HG03060 (cell line): ENCODE measurements around the gene MYO19.
"Not testable (repeated sequence)": the region's sequence is repeated elsewhere in the genome, so short reads cannot be mapped to it uniquely, and the experiment has no call there.

Experiments used
- ATAC-seq: cut with Tn5 transposase; IDR thresholded peaks from one replicate; pipeline ENCODE4 v1.9.1; 2021; ENCODE audit warnings: low read depth, moderate number of reproducible peaks; ENCODE audit not compliant: unreplicated experiment

Gene MYO19

GRCh38 chr17:36468903-36469635 lies 65.6 kb downstream of the MYO19 start:
- ATAC-seq, result no peak

- no peak for ATAC-seq
Measured at GRCh38 chr17:36464765-36465088, 69.9 kb downstream of the MYO19 start.

GRCh38 chr17:36463916-36464764 lies 70.5 kb downstream of the MYO19 start:
- no peak for ATAC-seq

GRCh38 chr17:36461330-36462110 lies 73.1 kb downstream of the MYO19 start:
- ATAC-seq, result no peak

GRCh38 chr17:36460265-36460937 lies 74.3 kb downstream of the MYO19 start:
- no peak for ATAC-seq

- no peak for ATAC-seq
Measured at GRCh38 chr17:36459601-36460000, 75.1 kb downstream of the MYO19 start.

GRCh38 chr17:36459045-36459444 lies 75.6 kb downstream of the MYO19 start:
- no peak for ATAC-seq

- ATAC-seq, result not testable (repeated sequence)
Measured at GRCh38 chr17:36457701-36458100, 77.0 kb downstream of the MYO19 start.

- not testable (repeated sequence) for ATAC-seq
Measured at GRCh38 chr17:36452888-36453287, 81.8 kb downstream of the MYO19 start.

GRCh38 chr17:36449997-36450396 lies 84.7 kb downstream of the MYO19 start:
- not testable (repeated sequence) for ATAC-seq
